Liver (tissue), 3 donors: Measurements from ENCODE around the gene VPS13C.

ENCODE experiments used
- CTCF ChIP-seq: fragments of 150-350 bp; IDR thresholded peaks from 2 replicates; pipeline ENCODE4 v1.5.1; 2017; ENCODE audit warnings: improper control_type of control experiment, low read depth, low read length; ENCODE audit not compliant: missing input control
- RAD21 ChIP-seq, 2 donors: IDR thresholded peaks; 2 replicates each; pipeline ENCODE4 v1.6.1; 2016; ENCODE audit warnings: antibody characterized with exemption in 2 of 2, mild to moderate bottlenecking in 2 of 2
- donor health status: healthy.
- donor health status: healthy.

- TF ChIP-seq RAD21 (IDR thresholded peaks at IDR 0.05) = no peak
- TF ChIP-seq CTCF = no peak
These were observed 64.1 kb downstream of the VPS13C start for GRCh38 chr15:61996056-61996635.
